NCI-H1417 treated with DMSO at 0.1 percent for 48 hours (cell line): Measurements from ENCODE around the gene RPS6KA2.

ENCODE experiments used
- DNase-seq: peaks from one replicate; lab custom pipeline; 2025; lab: John Stamatoyannopoulos, UW

The RPS6KA2 gene

DNA sequence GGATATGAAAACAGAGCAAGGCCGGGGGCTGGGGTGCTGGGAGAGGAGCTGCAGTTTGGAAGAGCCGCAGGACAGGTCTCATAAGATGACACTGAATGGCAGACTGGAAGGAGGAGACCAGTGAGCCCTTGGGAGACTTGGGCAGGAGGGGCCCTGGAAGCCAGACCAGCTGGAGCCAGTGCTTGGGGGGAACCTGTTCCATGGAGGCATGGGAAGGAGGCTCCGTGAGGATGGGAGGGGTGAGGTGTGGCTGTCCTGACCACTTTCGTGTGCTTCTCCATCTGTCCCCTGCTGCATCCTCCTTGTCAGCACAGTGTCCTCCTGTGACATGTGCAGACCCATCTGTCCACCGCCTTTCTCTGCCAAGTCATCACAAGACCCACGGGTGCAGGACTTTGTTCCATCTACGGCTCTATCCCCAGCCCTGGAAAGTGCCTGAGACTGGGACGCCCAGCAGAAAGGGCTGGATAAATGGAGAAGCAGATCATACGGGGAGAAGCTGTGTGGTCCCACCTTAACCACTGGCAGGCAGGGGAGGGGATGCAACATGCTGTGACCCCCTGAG lies 159.5 kb downstream of the RPS6KA2 start:
- no peak for DNase-seq

DNA sequence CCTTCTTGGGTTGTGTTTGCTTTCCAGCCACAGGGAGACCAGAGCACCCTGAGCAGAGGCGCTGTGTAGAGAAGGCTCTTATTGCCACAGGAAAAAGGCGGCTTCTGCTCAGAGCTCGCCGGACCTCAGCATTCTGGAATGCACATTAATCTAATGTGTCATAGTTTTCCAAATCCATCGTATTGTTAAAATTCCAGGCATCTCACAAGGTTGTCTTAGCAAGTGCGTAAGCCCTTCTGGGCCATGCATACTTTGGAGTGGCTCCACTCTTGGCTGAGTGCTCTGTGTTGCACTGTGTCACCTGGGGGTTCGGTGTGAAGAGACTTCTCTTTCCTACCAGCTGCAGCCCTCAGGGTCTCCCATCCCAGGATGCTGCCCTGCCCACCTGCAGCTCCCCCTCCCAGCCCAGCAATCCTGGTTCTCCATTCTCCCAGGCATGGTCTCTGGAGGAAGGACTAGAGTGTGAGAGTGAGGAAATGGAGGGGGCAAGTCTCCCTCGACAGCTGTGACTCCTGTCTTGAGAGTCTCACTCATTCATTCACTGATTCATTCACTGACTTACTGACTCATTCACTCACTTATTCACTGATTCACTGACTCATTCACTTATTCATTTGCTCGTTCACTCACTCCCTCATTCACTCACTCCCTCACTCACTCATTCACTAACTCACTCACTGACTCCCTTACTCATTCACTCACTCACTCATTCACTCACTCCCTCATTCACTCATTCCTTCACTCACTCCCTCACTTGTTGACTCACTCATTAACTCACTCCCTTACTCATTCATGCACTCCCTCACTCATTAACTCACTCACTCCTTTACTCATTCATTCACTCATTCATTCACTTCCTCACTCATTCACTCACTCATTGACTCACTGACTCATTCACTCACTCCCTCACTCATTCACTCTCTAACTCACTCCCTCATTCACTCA lies 160.6 kb downstream of the RPS6KA2 start:
- DNase-seq: no peak

DNA sequence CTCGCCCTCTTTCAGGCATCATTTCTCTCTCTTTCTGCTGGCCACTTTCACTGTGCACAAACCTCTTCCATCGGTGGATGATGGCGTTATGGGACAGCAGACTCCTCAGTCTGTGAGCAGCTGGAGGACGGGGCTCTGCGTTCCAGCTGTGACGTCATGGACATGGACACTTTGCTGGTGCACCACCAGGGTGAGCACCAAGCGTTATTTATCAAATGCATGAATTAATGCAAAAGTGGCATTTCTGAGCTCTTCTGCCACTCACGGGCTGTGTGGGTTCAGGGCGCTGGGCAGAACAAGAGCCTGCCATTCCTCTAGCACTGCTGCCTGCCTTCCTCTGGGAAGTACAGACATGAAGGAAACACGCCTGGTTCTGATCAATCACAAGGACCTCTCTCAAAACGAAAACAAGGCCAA lies 161.4 kb downstream of the RPS6KA2 start:
- no peak for DNase-seq

DNA sequence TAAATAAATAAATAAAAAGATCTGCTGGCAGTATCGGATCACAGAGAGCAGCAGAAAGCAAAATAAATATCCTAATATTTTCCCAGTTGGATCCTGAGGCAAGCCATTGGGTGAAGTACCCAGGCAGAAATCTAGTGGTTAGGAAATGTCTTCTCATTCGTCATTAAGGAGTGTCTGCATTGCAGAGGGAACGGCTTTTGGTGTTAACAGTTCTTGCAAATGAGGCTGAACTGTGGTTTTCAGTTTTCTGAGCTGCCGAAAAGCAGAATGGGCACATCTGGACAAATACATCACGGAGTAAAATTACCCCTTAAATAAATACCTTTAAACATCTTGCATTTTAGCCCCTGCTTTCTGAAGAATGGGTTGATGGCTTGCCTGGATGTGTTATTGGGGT lies 162.1 kb downstream of the RPS6KA2 start:
- no peak for DNase-seq

DNA sequence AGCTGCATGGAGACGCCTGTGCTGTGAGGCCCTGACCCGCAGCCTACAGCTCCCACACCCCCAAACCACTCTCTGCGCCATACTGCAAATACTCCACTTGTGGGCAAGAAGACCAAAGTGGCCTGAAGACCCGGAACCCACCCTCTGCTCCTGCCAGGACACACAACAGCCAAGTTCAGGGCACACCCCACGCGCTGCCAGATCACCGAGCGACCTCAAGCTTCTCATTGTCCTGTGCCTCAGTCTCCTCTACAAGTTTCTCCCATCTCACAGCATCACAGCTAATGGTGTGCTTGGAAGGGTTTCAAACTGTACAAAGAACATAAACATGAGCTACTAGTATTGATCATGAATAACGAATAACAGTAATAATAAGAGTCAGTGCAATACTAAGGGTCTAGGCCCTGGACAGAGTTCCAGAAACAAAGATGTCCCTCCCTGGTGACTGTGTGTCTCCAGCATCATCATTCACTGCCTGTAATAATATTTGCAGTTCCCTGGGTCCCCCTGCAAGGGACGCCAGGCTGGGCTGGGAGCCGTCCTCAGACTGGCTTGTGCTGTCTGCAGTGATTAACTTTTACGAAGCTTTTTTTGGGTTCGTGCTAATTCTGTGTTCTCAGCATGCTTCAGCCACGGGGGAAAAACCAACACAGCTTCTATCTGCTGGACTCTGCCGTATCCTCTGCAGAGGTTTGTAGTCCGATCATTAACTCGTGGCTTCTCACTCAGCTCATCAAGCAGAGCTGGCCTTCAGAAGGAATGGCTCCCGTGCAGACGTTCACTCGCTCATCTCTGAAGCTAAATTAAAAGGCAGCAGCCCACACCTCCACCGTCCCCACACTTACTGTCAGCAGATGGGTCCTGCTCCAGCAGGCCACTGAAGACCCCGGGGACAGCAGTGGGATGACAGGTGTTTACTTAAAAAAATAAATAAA lies 162.7 kb downstream of the RPS6KA2 start:
- no peak for DNase-seq

DNA sequence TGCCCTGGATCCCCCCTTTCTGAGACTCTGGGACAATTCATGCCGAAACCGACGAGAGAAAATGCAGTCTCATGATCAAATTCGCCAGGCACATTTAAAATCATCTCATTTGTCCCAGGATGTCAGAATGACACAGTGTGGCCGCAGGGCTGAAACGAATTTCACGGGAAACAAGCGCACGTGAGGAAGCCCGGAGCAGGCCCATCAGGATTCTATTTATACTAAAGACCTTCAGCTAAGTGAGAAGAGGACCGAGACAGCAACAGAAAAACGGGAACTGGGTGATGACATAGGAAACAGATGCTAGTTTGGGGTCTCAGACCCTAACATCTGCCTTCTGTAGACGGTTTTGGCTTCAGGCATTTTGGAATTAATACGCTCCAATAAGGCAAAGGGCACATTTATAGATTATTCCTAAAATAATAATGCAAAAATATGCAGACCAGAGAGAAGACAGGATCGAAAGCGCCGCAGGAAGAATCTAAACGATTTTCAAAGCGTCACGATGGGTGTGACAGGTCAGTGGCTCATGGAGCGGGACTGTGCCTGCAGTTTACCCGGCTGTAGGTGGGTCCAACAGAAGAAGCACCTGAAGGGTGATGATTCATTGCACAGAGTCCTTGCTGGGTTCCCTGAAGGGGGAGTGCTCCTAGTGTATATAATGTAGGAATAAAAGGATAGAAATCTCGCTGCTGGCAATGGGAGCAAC lies 163.5 kb downstream of the RPS6KA2 start:
- DNase-seq: no peak

DNA sequence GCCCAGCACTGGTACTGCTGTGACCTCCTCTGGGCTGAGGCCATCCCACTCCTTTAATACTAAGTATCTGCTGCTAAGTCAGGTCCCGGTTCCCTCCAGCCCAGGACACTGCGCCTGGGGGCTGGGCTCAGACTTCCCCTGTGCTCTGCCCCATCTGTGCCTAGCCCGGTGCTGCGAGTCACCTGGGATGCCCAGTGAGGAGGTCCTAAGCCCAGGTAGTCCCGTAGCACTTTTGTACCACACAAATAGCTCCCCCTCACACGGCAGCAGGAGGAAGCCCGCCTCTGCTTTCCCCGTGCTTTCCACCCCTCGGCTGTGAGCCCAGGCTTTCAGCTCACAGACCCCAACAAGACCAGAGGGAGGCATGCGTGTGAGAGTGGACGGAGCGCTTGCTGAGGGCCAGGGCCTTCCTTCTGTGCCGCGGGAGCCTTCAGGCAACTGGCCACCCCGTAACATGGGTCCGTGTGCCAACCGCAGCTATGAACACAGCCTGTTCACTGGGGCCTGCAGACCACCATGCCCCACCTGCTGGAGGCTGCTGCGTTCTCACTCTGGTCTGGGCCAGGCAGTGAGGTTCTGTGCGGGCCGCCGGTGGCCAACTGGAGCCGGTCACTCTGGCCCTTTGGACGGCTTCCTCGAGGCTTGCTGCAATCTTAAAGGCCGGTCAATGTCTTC lies 164.5 kb downstream of the RPS6KA2 start:
- DNase-seq: no peak

DNA sequence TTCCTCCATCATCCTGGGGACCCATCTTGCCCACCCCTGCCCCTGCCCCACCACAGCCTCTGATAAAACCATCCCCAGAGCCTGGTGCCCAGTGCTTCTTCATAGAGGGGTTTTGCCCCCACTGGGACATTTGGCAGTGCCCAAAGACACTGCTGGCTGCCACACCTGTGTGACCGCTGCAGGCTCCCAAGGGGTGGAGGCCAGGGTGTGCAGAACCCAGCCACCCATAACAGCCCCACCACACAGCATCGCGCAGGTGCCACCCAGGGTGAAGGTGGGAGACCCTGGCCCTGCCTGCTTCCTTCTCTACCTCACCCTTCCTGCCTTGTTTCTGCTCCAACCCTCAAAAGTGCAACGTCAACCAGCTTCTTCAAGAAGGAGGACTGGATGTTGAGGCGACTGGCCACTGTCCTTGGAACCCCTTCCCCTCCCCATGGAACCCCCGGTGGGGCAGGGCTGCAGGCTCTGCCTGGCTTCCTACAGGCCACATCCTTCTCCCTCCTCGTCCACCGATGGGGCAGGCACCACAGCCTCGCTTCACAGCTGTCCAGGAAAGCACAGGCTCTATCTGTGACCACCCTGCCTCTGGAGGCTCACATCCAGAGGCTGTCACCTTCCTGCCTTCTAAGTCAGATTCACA lies 165.1 kb downstream of the RPS6KA2 start:
- no peak for DNase-seq

DNA sequence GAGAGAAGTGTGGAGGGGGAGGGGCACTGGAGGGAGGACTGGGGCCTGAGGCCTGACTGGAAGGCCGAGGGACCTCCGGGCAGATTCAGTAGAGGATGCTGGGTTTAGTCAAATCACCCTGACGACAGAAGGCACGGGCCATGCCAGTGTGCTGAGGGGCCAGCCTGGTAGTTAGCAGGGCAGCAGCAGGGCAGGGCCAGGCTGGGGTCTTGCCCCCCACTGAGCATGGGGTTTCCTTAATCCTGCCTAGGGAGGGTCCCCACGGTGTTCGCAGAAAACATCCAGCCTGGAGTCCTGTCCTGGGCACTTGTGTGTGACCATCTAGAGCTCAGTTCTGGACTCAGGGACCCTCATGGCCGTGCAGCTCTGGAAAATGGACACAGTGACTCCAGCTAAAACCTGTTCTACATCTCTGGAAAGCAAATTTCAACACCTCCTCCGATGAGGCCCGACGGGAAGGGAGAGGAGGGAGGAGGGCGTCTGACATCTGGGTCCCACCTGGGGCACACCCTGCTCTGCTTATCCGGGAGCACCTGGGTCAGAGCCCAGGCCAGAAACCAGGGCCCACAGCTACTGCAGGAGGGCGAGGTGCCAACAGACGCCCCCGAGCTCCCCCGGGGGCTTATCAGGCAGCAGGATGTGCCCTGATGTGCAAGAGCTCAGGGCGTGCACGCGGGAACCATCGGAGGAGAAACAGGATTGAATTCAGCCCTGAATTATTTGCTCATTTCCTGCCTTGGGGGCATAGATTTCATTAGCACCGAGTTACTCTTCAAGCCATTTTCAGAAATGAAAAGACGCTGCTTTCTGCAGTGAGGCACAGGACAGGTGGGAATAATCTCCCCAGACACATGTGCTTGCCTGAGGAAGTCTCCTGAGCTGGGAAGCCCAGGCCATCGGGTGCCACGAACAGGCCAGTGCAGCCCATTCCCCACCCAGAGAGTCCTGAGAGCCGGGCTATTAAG lies 166.3 kb downstream of the RPS6KA2 start:
- no peak for DNase-seq

DNA sequence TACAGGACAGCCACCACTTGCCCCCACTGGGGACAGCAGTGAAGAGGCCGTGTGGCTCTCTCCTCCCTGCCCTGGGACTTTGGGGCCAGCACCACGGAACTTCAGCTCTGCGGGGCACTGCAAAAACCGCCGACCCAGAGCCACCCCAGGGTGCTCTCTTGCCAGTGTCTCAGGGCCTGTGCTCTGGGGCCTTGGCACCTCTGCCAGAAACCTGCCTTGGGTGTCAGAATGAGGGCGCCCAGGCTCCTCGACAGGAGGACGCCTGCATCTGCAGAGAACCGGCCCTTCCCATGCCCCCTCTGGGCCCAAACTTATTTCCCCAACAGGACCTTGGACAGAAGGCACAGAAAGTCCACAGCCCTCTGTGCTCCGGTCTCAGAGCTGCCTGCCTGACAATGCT lies 167.1 kb downstream of the RPS6KA2 start:
- DNase-seq: no peak

DNA sequence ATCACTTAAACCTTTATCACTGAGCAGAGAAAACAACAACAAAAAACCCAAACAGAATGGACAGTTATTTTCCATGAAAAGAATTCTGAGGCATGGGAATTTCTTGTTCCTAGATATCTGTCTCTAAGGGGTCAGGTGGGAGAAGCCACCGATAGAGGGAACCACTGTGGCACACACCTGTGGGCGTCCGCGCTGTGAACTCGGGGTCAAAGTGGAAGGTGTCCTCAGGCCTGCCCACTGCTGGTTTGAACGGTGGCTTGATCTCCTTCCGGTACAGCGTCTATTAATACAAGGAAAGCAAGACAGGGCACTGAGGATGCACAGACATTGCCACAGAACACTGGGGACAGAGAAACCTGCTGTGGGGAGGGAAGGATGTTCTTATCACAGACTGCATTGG lies 167.8 kb downstream of the RPS6KA2 start:
- DNase-seq: no peak

DNA sequence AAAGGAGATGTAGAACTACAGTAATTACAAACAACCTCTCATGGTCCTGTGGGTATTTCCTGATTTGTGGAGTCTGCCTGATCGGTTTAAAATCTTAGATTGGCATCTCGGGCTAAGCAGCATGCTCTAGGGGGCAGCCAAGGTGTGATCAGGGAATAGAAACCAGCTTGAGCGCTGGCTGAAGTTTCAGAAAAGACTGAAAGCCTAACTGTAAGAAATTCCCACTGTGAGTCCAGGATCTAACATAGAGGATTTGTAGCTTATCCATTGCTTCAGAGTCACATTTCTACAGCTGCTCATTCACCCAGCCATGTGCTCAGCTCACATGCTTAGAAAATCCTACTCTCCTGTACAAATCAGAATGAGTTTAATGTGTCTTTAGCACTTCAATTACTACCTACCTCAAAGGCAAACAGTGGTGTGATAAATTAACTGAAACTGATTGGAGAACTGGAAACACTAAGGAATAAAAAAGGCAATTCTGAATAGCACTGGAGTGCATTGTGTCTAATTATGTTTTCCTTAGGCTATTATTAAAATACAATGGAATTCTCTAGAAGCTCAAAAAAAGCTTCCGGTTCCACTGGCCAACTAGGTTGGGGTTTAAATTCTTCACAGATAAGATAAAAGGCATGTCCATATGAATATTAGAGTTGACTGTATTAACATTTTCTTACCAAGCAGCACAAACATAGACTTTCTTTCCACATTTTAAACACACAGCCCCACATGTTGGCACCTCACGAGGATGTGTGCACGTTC lies 170.5 kb downstream of the RPS6KA2 start:
- DNase-seq: peak; percentile 48

DNA sequence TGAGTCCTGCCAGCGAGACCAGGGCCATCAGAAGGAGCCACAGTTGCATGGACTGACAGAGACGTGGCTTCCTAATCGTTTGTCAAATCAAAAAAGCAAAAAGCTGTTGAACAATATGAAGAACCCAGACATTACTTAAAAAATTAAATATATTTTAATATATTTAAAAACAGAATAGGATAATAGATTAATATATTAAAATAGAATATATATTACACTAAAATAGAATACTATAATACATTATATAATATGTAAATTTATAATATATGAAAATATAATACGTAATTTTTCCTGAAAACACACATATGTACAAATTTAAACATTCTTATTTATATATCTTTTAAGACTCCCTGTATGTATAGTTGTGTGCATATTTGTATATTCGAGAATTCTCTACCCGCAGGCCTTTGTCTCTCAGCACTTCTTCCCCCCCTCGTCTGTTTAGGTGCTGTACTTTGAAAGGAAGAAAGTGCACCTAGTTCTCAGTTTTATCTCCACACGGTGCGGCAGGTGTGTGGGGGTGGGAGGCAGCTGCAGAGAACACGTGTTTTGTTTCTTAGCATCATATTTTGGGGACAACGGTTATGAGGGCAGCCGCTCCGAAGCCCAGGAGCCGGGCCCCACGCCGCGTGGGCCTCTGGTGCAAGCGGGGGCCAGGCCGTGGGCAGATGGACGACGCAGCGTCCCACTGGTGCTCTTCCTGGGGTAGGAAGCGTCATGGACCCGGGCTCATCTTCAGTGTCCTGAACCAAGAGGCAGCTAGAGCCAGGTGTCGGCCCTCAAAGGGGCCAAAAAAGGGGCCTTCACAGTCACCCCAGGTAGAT lies 172.1 kb downstream of the RPS6KA2 start:
- DNase-seq: no peak

DNA sequence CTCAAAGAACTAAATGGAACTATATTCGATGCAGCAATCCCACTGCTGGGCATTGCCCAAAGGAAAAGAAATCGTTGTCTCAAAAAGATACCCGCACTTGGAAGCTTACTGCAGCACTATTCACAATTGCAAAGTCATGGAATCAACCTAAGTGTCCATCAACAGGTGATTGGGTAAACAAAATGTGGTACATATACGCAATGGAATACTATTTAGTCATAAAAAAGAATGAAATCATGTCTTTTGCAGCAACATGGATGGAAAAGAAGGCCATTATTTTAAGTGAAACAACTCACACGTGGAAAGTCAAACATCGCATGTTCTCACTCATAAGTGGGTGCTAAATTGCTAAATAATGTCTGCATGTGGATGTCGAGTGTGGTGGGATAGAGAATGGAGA lies 173.4 kb downstream of the RPS6KA2 start:
- DNase-seq: no peak

DNA sequence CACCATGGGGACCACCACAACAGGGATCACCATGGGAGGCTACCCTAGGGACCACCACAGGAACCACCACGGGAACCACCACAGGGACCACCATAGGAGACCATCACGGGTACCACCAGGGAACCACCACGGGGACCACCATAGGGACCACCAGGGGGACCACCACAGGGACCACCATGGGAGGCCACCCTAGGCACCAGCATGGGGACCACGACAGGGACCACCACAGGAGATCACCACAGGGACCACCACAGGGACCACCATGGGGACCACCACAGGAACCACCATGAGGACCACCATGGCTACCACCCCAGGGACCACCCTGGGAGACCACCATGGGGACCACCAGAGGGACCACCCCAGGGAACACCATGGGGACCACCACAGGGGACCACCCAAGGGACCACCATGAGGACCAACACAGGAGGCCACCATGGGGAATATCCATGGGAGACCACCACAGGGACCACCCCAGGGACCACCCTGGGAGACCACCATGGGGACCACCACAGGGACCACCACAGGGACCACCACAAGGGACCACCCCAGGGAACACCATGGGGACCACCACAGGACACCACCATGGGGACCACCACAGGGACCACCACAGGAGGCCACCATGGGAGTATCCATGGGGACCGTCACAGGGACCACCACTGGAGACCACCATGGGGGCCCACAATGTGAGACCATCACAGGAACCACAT lies 176.7 kb downstream of the RPS6KA2 start:
- DNase-seq: no peak

DNA sequence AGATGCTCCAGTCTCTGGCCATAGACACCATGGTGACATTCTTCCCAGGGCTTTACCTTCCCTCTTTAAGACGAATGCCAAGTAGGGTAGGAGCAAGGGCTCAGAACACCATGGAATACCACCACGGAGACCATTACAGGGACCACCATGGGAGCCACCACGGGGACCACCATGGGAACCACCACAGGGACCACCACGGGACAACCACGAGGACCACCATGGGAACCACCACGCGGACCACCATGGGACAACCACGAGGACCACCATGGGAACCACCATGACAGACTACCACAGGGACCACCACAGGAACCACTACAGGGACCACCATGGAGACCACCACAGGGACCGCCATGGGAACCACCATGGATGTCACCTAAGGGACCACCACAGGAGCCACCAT lies 177.4 kb downstream of the RPS6KA2 start:
- DNase-seq: no peak

DNA sequence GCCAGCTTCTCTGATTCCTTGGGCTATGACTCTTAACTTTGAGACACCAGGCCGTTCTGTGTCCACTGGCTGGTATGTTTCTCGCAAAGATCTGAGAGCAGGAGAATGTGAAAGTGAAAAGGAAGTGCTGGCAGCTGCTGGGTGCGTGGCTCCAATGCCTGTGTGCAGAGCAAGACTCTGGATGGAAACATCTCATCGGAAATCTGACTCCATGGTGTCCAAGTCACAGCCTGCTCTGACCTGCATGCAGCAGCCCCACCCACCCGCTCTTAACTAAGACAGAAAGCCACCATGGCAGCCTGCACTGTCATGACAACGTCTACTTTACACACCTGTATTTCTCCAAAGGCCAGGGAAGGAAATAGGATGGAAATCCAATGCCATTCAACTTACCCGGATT lies 178.0 kb downstream of the RPS6KA2 start:
- no peak for DNase-seq
